ENCODE measurements around the gene SH3BP4.

DNA sequence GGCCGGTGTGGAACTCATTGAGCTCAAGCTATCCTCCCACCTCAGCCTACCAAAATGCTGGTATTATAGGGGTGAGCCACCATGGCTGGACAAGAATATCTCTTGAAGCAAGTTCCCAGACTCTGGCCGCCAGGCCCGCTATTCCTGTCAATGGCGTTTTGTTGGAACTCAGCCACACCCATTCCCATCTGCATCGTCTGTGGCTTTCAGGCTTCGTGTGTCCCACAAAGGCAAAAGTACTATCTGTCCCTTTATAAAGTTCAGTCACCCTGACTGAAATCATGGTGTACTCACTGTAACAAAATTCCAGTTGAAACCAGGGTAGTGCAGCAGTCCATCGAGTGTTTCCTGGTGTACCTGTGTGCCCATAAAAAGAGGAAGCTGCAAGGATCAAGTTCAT is 96.7 kb downstream of the SH3BP4 start:
- TF ChIP-seq POLR2A (IDR thresholded peaks at IDR 0.05; ENCODE audit: low read depth, low read length) (no peak), POLR2AphosphoS5 (IDR thresholded peaks at IDR 0.05; ENCODE audit: low read depth, low read length) (no peak), TAF1 (IDR thresholded peaks at IDR 0.05; ENCODE audit: low read depth, low read length) (no peak), SPI1 (IDR thresholded peaks at IDR 0.05; ENCODE audit: low read depth, low read length) (no peak), PAX5 (IDR thresholded peaks at IDR 0.05; ENCODE audit: insufficient read depth, low read length, severe bottlenecking) (no peak)
